ENCODE measurements around the gene IGF2BP3. TPM values are rescaled to one million over a fixed set of nuclear protein-coding genes. Genes with fewer than 3 reads are reported as not detected.
A peak's percentile ranks its signal among the peaks of the same experiment; 100 is the strongest.

IGF2BP3 gene
- total and polyA plus RNA-seq, 10 of the 15 experiments (the other 5 are each of a cell fraction or from before 2014, with no cell fraction given): 4.6 to 61.2 (median 36.9) TPM

GRCh38 chr7:23347033-23347681 lies 123.1 kb downstream of the IGF2BP3 start:
- CTCF ChIA-PET: interaction anchor here (0.8 to 5.9 kb wide), 9 partner anchors 11 to 193 kb away, joined by 3 to 29 read pairs (median 4); no protein-coding TSS in a partner anchor
- Histone ChIP-seq H3K79me2 (ENCODE audit: control insufficient read depth, insufficient read depth, low read length) (no peaks in the 10 kb centered on the region; the same call in 1 of the 2 replicates), H4K20me1 (ENCODE audit: control insufficient read depth, insufficient read depth) (no peaks in the 10 kb centered on the region; the same call in 1 of the 2 replicates), H3K9me3 (replicated peaks; ENCODE audit: control insufficient read depth, insufficient read depth, low read length) (no peaks in the 10 kb centered on the region), H3K4me1 (ENCODE audit: control insufficient read depth, insufficient read depth, low read length) (peaks cover 13% of the 10 kb centered on the region), H3K4me3 (no peak overlapping the region), H3K27me3 (replicated peaks in 1 of 2; ENCODE audit: control insufficient read depth in 2 of 2, insufficient read depth in 2 of 2, low read length in 1 of 2) (no peaks in the 10 kb centered on the region), H2AFZ (ENCODE audit: control insufficient read depth, low read depth, low read length) (no peak overlapping the region), H3K4me2 (ENCODE audit: control insufficient read depth, insufficient read depth) (0 out of 2 replicates have a peak overlapping the region, but pooled peaks have one; percentile 50), H3K9ac (ENCODE audit: control insufficient read depth, insufficient read depth, low read length) (no peak overlapping the region), H3K36me3 (ENCODE audit: control insufficient read depth in 2 of 2, insufficient read depth in 2 of 2, low read length in 1 of 2) (peaks cover 2 to 19% of the 10 kb centered on the region in 2 experiments; a peak in 3 of 4 replicates), H3K27ac (ENCODE audit: control insufficient read depth, insufficient read depth) (peak overlapping the region; percentile 56)
- no TSS peak for BruUV-seq (replicated peaks)
- RAD21 ChIA-PET (ENCODE audit: unreplicated experiment): interaction anchor here (1.0 to 3.3 kb wide), 2 partner anchors 11 to 199 kb away, joined by 3 to 14 read pairs; no protein-coding TSS in a partner anchor
- intact Hi-C loops (cut with micrococcal nuclease; ENCODE audit: unreplicated experiment): loop anchor here (10.0 kb wide), 1 partner anchor 162 kb away; the partner anchor contains the start of gene NUP42
- no peak for ATAC-seq
- no peak for FAIRE-seq
- POLR2A ChIA-PET: interaction anchor here (0.6 to 1.8 kb wide), 2 partner anchors 11 to 79 kb away, joined by 4 to 7 read pairs; no protein-coding TSS in a partner anchor
- TF ChIP-seq EP300 (IDR thresholded peaks at IDR 0.05; ENCODE audit: borderline replicate concordance in 1 of 2, control insufficient read depth in 1 of 2, low read depth in 2 of 2, low read length in 2 of 2): no peak
- WGBS (ENCODE audit: insufficient coverage, insufficient replicate concordance, low lambda C conversion rate, missing lambda C conversion rate): 95% methylated on average over 9 of the region's 9 CpGs
- SMC1A ChIA-PET (ENCODE audit: uncharacterized antibody, unreplicated experiment): interaction anchor here (0.9 to 2.7 kb wide), 9 partner anchors 9 to 197 kb away, joined by 3 to 13 read pairs (median 3); no protein-coding TSS in a partner anchor
- in situ Hi-C loops (cut with MboI): no loop called here
- no peak for DNase-seq (ENCODE audit: low read depth, low spot score)

- no peaks in the 10 kb centered on the region for H3K79me2 ChIP-seq (ENCODE audit: control insufficient read depth, insufficient read depth, low read length)
- in situ Hi-C loops (cut with MboI) (no loop called here), intact Hi-C loops (cut with micrococcal nuclease; ENCODE audit: unreplicated experiment) (loop anchor here (10.0 kb wide), 1 partner anchor 162 kb away; the partner anchor contains the start of gene NUP42)
- ChIA-PET RAD21 (ENCODE audit: unreplicated experiment) (interaction anchor here (0.8 to 3.3 kb wide), 6 partner anchors 12 to 185 kb away, joined by 3 to 14 read pairs (median 4); no protein-coding TSS in a partner anchor), SMC1A (ENCODE audit: uncharacterized antibody, unreplicated experiment) (interaction anchor here (0.6 to 2.7 kb wide), 10 partner anchors 12 to 233 kb away, joined by 3 to 13 read pairs (median 4); no protein-coding TSS in a partner anchor), POLR2A (interaction anchor here (0.6 to 1.8 kb wide), 3 partner anchors 10 to 201 kb away, joined by 3 to 5 read pairs (median 4); no protein-coding TSS in a partner anchor), CTCF (interaction anchor here (1.1 to 5.9 kb wide), 7 partner anchors 9 to 116 kb away, joined by 3 to 29 read pairs (median 7); no protein-coding TSS in a partner anchor)
- H2AFZ ChIP-seq (ENCODE audit: control insufficient read depth, low read depth, low read length): no peak overlapping the region
- DNase-seq (ENCODE audit: low read depth, low spot score) (no peak), FAIRE-seq (no peak), ATAC-seq (peak; percentile 84)
- peaks cover 2 to 19% of the 10 kb centered on the region in 2 experiments; a peak in 3 of 4 replicates for H3K36me3 ChIP-seq (ENCODE audit: control insufficient read depth in 2 of 2, insufficient read depth in 2 of 2, low read length in 1 of 2)
- H3K9me3 ChIP-seq (replicated peaks; ENCODE audit: control insufficient read depth, insufficient read depth, low read length): no peaks in the 10 kb centered on the region
- 0 out of 2 replicates have a peak overlapping the region, but pooled peaks have one; percentile 21 for H3K4me3 ChIP-seq
- 13% methylated on average over 7 of the region's 8 CpGs for WGBS (ENCODE audit: insufficient coverage, insufficient replicate concordance, low lambda C conversion rate, missing lambda C conversion rate)
- no peak overlapping the region; the same call in 1 of the 2 replicates for H3K9ac ChIP-seq (ENCODE audit: control insufficient read depth, insufficient read depth, low read length)
- BruUV-seq (replicated peaks): no TSS peak
- peaks cover 9% of the 10 kb centered on the region for H3K4me1 ChIP-seq (ENCODE audit: control insufficient read depth, insufficient read depth, low read length)
- no peaks in the 10 kb centered on the region; the same call in 1 of the 2 replicates for H4K20me1 ChIP-seq (ENCODE audit: control insufficient read depth, insufficient read depth)
- H3K27me3 ChIP-seq (replicated peaks in 1 of 2; ENCODE audit: control insufficient read depth in 2 of 2, insufficient read depth in 2 of 2, low read length in 1 of 2): no peaks in the 10 kb centered on the region
- H3K27ac ChIP-seq (ENCODE audit: control insufficient read depth, insufficient read depth): peak overlapping the region; percentile 56
- peak overlapping the region; percentile 15; the same call in 1 of the 2 replicates for H3K4me2 ChIP-seq (ENCODE audit: control insufficient read depth, insufficient read depth)
- 0 out of 2 replicates have a peak, but pooled peaks have one; percentile 24 for TF ChIP-seq ZNF687 (IDR thresholded peaks at IDR 0.05)
- 0 out of 2 replicates have a peak, but pooled peaks have one; percentile 16 for TF ChIP-seq MLLT1 (IDR thresholded peaks at IDR 0.05)
- 0 out of 4 replicates have a peak, but pooled peaks of 1 of the 2 experiments have one; percentile 65 for TF ChIP-seq CEBPB (IDR thresholded peaks at IDR 0.05; ENCODE audit: borderline replicate concordance in 1 of 2, low read depth in 2 of 2, low read length in 2 of 2)
- TF ChIP-seq ZNF384 (IDR thresholded peaks at IDR 0.05; ENCODE audit: borderline replicate concordance, low read depth, low read length): no peak
- TF ChIP-seq RUNX3 (IDR thresholded peaks at IDR 0.05; ENCODE audit: low read length): peak; percentile 64
- TF ChIP-seq NFIC (IDR thresholded peaks at IDR 0.05; ENCODE audit: low read depth, low read length): 0 out of 2 replicates have a peak, but pooled peaks have one; percentile 41
These were observed 124.0 kb downstream of the IGF2BP3 start for GRCh38 chr7:23346316-23346715.

All from GM12878 (cell line).